GM12874 (cell line): ENCODE data around the gene PRDM16.

ENCODE experiments used
- CTCF ChIP-seq: IDR thresholded peaks from 2 replicates; pipeline ENCODE4 v1.5.1; 2011; ENCODE audit warnings: low read depth, mild to moderate bottlenecking, control low read depth, low read length, moderate library complexity; ENCODE audit not compliant: insufficient read depth

PRDM16 gene

GRCh38 chr1:3120994-3121393 lies 52.0 kb downstream of the PRDM16 start:
- TF ChIP-seq CTCF = no peak

- TF ChIP-seq CTCF = no peak
These were observed 52.6 kb downstream of the PRDM16 start for GRCh38 chr1:3121401-3122210.

- no peak for TF ChIP-seq CTCF
These were observed 53.3 kb downstream of the PRDM16 start for GRCh38 chr1:3122311-3122710.

GRCh38 chr1:3124246-3124645 lies 55.2 kb downstream of the PRDM16 start:
- TF ChIP-seq CTCF = no peak

GRCh38 chr1:3125078-3125477 lies 56.1 kb downstream of the PRDM16 start:
- no peak for TF ChIP-seq CTCF

GRCh38 chr1:3125546-3126368 lies 56.8 kb downstream of the PRDM16 start:
- TF ChIP-seq CTCF = no peak
